ENCODE data around the gene MCC.

GRCh38 chr5:113195251-113195650 lies 293.0 kb downstream of the MCC start:
- TF ChIP-seq CTCF (IDR thresholded peaks at IDR 0.05) (no peak), POLR2A (IDR thresholded peaks at IDR 0.05) (no peak)
